ENCODE measurements around the gene ASB6.

The ASB6 gene

GRCh38 chr9:129677456-129677855 is 35.5 kb upstream of the ASB6 start:
- no peak overlapping the region for H3K4me3 ChIP-seq (ENCODE audit: extremely low read depth, insufficient read depth, low read length, poor library complexity, severe bottlenecking)
- H3K27ac ChIP-seq (ENCODE audit: low read depth, low read length, severe bottlenecking): no peak overlapping the region
- H3K36me3 ChIP-seq (ENCODE audit: control insufficient read depth, insufficient read depth, low read length): no peaks in the 10 kb centered on the region
- peaks cover 4% of the 10 kb centered on the region for H3K4me1 ChIP-seq (ENCODE audit: control insufficient read depth, insufficient read depth, low read length, poor library complexity, severe bottlenecking)
- no peaks in the 10 kb centered on the region for H3K9me3 ChIP-seq (ENCODE audit: control insufficient read depth, low read length)
- 50 to 53% methylated on average over 2 to 7 of the region's 9 CpGs for whole genome bisulfite sequencing, 2 experiments (ENCODE audit: insufficient coverage in 2 of 2)

GRCh38 chr9:129676975-129677374 is 35.0 kb upstream of the ASB6 start:
- Histone ChIP-seq H3K27ac (ENCODE audit: low read depth, low read length, severe bottlenecking) (no peak overlapping the region), H3K9me3 (ENCODE audit: control insufficient read depth, low read length) (no peaks in the 10 kb centered on the region), H3K4me3 (ENCODE audit: extremely low read depth, insufficient read depth, low read length, poor library complexity, severe bottlenecking) (no peak overlapping the region), H3K36me3 (ENCODE audit: control insufficient read depth, insufficient read depth, low read length) (no peaks in the 10 kb centered on the region), H3K4me1 (ENCODE audit: control insufficient read depth, insufficient read depth, low read length, poor library complexity, severe bottlenecking) (peaks cover 4% of the 10 kb centered on the region)
- 81 to 90% methylated on average over 11 to 12 of the region's 12 CpGs for WGBS, 2 experiments (ENCODE audit: insufficient coverage in 2 of 2)

- no peak overlapping the region for H3K27ac ChIP-seq (ENCODE audit: low read depth, low read length, severe bottlenecking)
- no peak overlapping the region for H3K4me3 ChIP-seq (ENCODE audit: extremely low read depth, insufficient read depth, low read length, poor library complexity, severe bottlenecking)
- H3K9me3 ChIP-seq (ENCODE audit: control insufficient read depth, low read length): no peaks in the 10 kb centered on the region
- H3K36me3 ChIP-seq (ENCODE audit: control insufficient read depth, insufficient read depth, low read length): no peaks in the 10 kb centered on the region
- H3K4me1 ChIP-seq (ENCODE audit: control insufficient read depth, insufficient read depth, low read length, poor library complexity, severe bottlenecking): peaks cover 4% of the 10 kb centered on the region
- 95 to 97% methylated on average over 3 to 4 of the region's 4 CpGs for WGBS, 2 experiments (ENCODE audit: insufficient coverage in 2 of 2)
Observed at GRCh38 chr9:129676287-129676686, 34.3 kb upstream of the ASB6 start.

GRCh38 chr9:129675620-129676019 is 33.7 kb upstream of the ASB6 start:
- Histone ChIP-seq H3K36me3 (ENCODE audit: control insufficient read depth, insufficient read depth, low read length) (no peaks in the 10 kb centered on the region), H3K27ac (ENCODE audit: low read depth, low read length, severe bottlenecking) (no peak overlapping the region), H3K9me3 (ENCODE audit: control insufficient read depth, low read length) (no peaks in the 10 kb centered on the region), H3K4me3 (ENCODE audit: extremely low read depth, insufficient read depth, low read length, poor library complexity, severe bottlenecking) (no peak overlapping the region), H3K4me1 (ENCODE audit: control insufficient read depth, insufficient read depth, low read length, poor library complexity, severe bottlenecking) (peaks cover 4% of the 10 kb centered on the region)
- WGBS, 2 experiments (ENCODE audit: insufficient coverage in 2 of 2): 92 to 98% methylated on average over 17 to 25 of the region's 27 CpGs

- H3K4me1 ChIP-seq (ENCODE audit: control insufficient read depth, insufficient read depth, low read length, poor library complexity, severe bottlenecking): peaks cover 11% of the 10 kb centered on the region
- WGBS, 2 experiments (ENCODE audit: insufficient coverage in 2 of 2): 89 to 100% methylated on average over 1 to 7 of the region's 7 CpGs
- H3K36me3 ChIP-seq (ENCODE audit: control insufficient read depth, insufficient read depth, low read length): no peaks in the 10 kb centered on the region
- H3K27ac ChIP-seq (ENCODE audit: low read depth, low read length, severe bottlenecking): no peak overlapping the region
- H3K4me3 ChIP-seq (ENCODE audit: extremely low read depth, insufficient read depth, low read length, poor library complexity, severe bottlenecking): no peak overlapping the region
- H3K9me3 ChIP-seq (ENCODE audit: control insufficient read depth, low read length): no peaks in the 10 kb centered on the region
Observed at GRCh38 chr9:129674229-129674628, 32.3 kb upstream of the ASB6 start.

GRCh38 chr9:129673602-129674001 is 31.7 kb upstream of the ASB6 start:
- Histone ChIP-seq H3K4me1 (ENCODE audit: control insufficient read depth, insufficient read depth, low read length, poor library complexity, severe bottlenecking) (peaks cover 11% of the 10 kb centered on the region), H3K4me3 (ENCODE audit: extremely low read depth, insufficient read depth, low read length, poor library complexity, severe bottlenecking) (no peak overlapping the region), H3K27ac (ENCODE audit: low read depth, low read length, severe bottlenecking) (no peak overlapping the region), H3K36me3 (ENCODE audit: control insufficient read depth, insufficient read depth, low read length) (no peaks in the 10 kb centered on the region), H3K9me3 (ENCODE audit: control insufficient read depth, low read length) (no peaks in the 10 kb centered on the region)
- WGBS, 2 experiments (ENCODE audit: insufficient coverage in 2 of 2): 89 to 96% methylated on average over 9 of the region's 12 CpGs

GRCh38 chr9:129672702-129673101 is 30.8 kb upstream of the ASB6 start:
- H3K27ac ChIP-seq (ENCODE audit: low read depth, low read length, severe bottlenecking): no peak overlapping the region
- H3K4me3 ChIP-seq (ENCODE audit: extremely low read depth, insufficient read depth, low read length, poor library complexity, severe bottlenecking): no peak overlapping the region
- H3K4me1 ChIP-seq (ENCODE audit: control insufficient read depth, insufficient read depth, low read length, poor library complexity, severe bottlenecking): peaks cover 7% of the 10 kb centered on the region
- no peaks in the 10 kb centered on the region for H3K36me3 ChIP-seq (ENCODE audit: control insufficient read depth, insufficient read depth, low read length)
- WGBS, 2 experiments (ENCODE audit: insufficient coverage in 2 of 2): 95 to 96% methylated on average over 6 to 7 of the region's 8 CpGs
- H3K9me3 ChIP-seq (ENCODE audit: control insufficient read depth, low read length): no peaks in the 10 kb centered on the region

- no peaks in the 10 kb centered on the region for H3K36me3 ChIP-seq (ENCODE audit: control insufficient read depth, insufficient read depth, low read length)
- H3K4me1 ChIP-seq (ENCODE audit: control insufficient read depth, insufficient read depth, low read length, poor library complexity, severe bottlenecking): peaks cover 7% of the 10 kb centered on the region
- H3K4me3 ChIP-seq (ENCODE audit: extremely low read depth, insufficient read depth, low read length, poor library complexity, severe bottlenecking): no peak overlapping the region
- no peak overlapping the region for H3K27ac ChIP-seq (ENCODE audit: low read depth, low read length, severe bottlenecking)
- WGBS, 2 experiments (ENCODE audit: insufficient coverage in 2 of 2): 92 to 96% methylated on average over 7 of the region's 7 CpGs
- no peaks in the 10 kb centered on the region for H3K9me3 ChIP-seq (ENCODE audit: control insufficient read depth, low read length)
Observed at GRCh38 chr9:129671519-129671918, 29.6 kb upstream of the ASB6 start.

GRCh38 chr9:129671065-129671464 is 29.1 kb upstream of the ASB6 start:
- H3K4me1 ChIP-seq (ENCODE audit: control insufficient read depth, insufficient read depth, low read length, poor library complexity, severe bottlenecking): peaks cover 7% of the 10 kb centered on the region
- no peaks in the 10 kb centered on the region for H3K36me3 ChIP-seq (ENCODE audit: control insufficient read depth, insufficient read depth, low read length)
- H3K9me3 ChIP-seq (ENCODE audit: control insufficient read depth, low read length): no peaks in the 10 kb centered on the region
- 85 to 92% methylated on average over 7 to 8 of the region's 9 CpGs for WGBS, 2 experiments (ENCODE audit: insufficient coverage in 2 of 2)
- no peak overlapping the region for H3K27ac ChIP-seq (ENCODE audit: low read depth, low read length, severe bottlenecking)
- H3K4me3 ChIP-seq (ENCODE audit: extremely low read depth, insufficient read depth, low read length, poor library complexity, severe bottlenecking): no peak overlapping the region

- Histone ChIP-seq H3K4me3 (ENCODE audit: extremely low read depth, insufficient read depth, low read length, poor library complexity, severe bottlenecking) (no peak overlapping the region), H3K27ac (ENCODE audit: low read depth, low read length, severe bottlenecking) (no peak overlapping the region), H3K36me3 (ENCODE audit: control insufficient read depth, insufficient read depth, low read length) (no peaks in the 10 kb centered on the region), H3K4me1 (ENCODE audit: control insufficient read depth, insufficient read depth, low read length, poor library complexity, severe bottlenecking) (peaks cover 7% of the 10 kb centered on the region), H3K9me3 (ENCODE audit: control insufficient read depth, low read length) (no peaks in the 10 kb centered on the region)
- WGBS, 2 experiments (ENCODE audit: insufficient coverage in 2 of 2): 86 to 90% methylated on average over 11 of the region's 13 CpGs
Observed at GRCh38 chr9:129669946-129670345, 28.0 kb upstream of the ASB6 start.

GRCh38 chr9:129669141-129669718 is 27.3 kb upstream of the ASB6 start:
- H3K9me3 ChIP-seq (ENCODE audit: control insufficient read depth, low read length): no peaks in the 10 kb centered on the region
- H3K4me1 ChIP-seq (ENCODE audit: control insufficient read depth, insufficient read depth, low read length, poor library complexity, severe bottlenecking): peaks cover 7% of the 10 kb centered on the region
- no peak overlapping the region for H3K4me3 ChIP-seq (ENCODE audit: extremely low read depth, insufficient read depth, low read length, poor library complexity, severe bottlenecking)
- 85 to 88% methylated on average over 13 to 15 of the region's 17 CpGs for WGBS, 2 experiments (ENCODE audit: insufficient coverage in 2 of 2)
- H3K27ac ChIP-seq (ENCODE audit: low read depth, low read length, severe bottlenecking): peak overlapping the region; percentile 10
- no peaks in the 10 kb centered on the region for H3K36me3 ChIP-seq (ENCODE audit: control insufficient read depth, insufficient read depth, low read length)

Measured in mesodermal cell (in vitro differentiated cells).